ENCODE results near the gene RECQL5. TPM values are rescaled to one million over a fixed set of nuclear protein-coding genes. Genes with fewer than 3 reads are reported as not detected.

Gene RECQL5
- total RNA-seq, 1 donor from 2014 or later: 44.7 TPM

GRCh38 chr17:75611851-75612429 is 55.0 kb downstream of the RECQL5 start:
- no peaks in the 10 kb centered on the region for H3K36me3 Mint-ChIP-seq (ENCODE audit: unreplicated experiment)
- no peak for TF ChIP-seq CTCF (IDR thresholded peaks at IDR 0.05)
- peaks cover 3% of the 10 kb centered on the region for H3K4me1 Mint-ChIP-seq (ENCODE audit: unreplicated experiment)
- no peak for DNase-seq (ENCODE audit: extremely low spot score, unreplicated experiment)
- H3K9me3 Mint-ChIP-seq (ENCODE audit: unreplicated experiment): no peaks in the 10 kb centered on the region
- H3K4me3 Mint-ChIP-seq (ENCODE audit: unreplicated experiment): no peak overlapping the region
- H3K27ac Mint-ChIP-seq (ENCODE audit: unreplicated experiment): no peak overlapping the region
- H3K27me3 Mint-ChIP-seq (ENCODE audit: unreplicated experiment): no peaks in the 10 kb centered on the region

GRCh38 chr17:75610103-75610984 is 56.6 kb downstream of the RECQL5 start:
- Mint-ChIP-seq H3K4me3 (ENCODE audit: unreplicated experiment) (no peak overlapping the region), H3K36me3 (ENCODE audit: unreplicated experiment) (no peaks in the 10 kb centered on the region), H3K9me3 (ENCODE audit: unreplicated experiment) (no peaks in the 10 kb centered on the region), H3K4me1 (ENCODE audit: unreplicated experiment) (peaks cover 3% of the 10 kb centered on the region), H3K27me3 (ENCODE audit: unreplicated experiment) (no peaks in the 10 kb centered on the region), H3K27ac (ENCODE audit: unreplicated experiment) (no peak overlapping the region)
- no peak for TF ChIP-seq CTCF (IDR thresholded peaks at IDR 0.05)
- DNase-seq (ENCODE audit: extremely low spot score, unreplicated experiment): no peak

GRCh38 chr17:75607086-75607485 is 59.9 kb downstream of the RECQL5 start:
- Mint-ChIP-seq H3K27ac (ENCODE audit: unreplicated experiment) (no peak overlapping the region), H3K4me1 (ENCODE audit: unreplicated experiment) (peaks cover 4% of the 10 kb centered on the region), H3K9me3 (ENCODE audit: unreplicated experiment) (no peaks in the 10 kb centered on the region), H3K4me3 (ENCODE audit: unreplicated experiment) (no peak overlapping the region), H3K36me3 (ENCODE audit: unreplicated experiment) (no peaks in the 10 kb centered on the region), H3K27me3 (ENCODE audit: unreplicated experiment) (no peaks in the 10 kb centered on the region)
- DNase-seq (ENCODE audit: extremely low spot score, unreplicated experiment): no peak
- no peak for TF ChIP-seq CTCF (IDR thresholded peaks at IDR 0.05)

- Mint-ChIP-seq H3K27me3 (ENCODE audit: unreplicated experiment) (no peaks in the 10 kb centered on the region), H3K4me3 (ENCODE audit: unreplicated experiment) (no peak overlapping the region), H3K36me3 (ENCODE audit: unreplicated experiment) (no peaks in the 10 kb centered on the region), H3K4me1 (ENCODE audit: unreplicated experiment) (peaks cover 4% of the 10 kb centered on the region), H3K27ac (ENCODE audit: unreplicated experiment) (no peak overlapping the region), H3K9me3 (ENCODE audit: unreplicated experiment) (no peaks in the 10 kb centered on the region)
- DNase-seq (ENCODE audit: extremely low spot score, unreplicated experiment): no peak
- TF ChIP-seq CTCF (IDR thresholded peaks at IDR 0.05): no peak
These were observed 61.2 kb downstream of the RECQL5 start for GRCh38 chr17:75605790-75606189.

- no peaks in the 10 kb centered on the region for H3K36me3 Mint-ChIP-seq (ENCODE audit: unreplicated experiment)
- no peak overlapping the region for H3K27ac Mint-ChIP-seq (ENCODE audit: unreplicated experiment)
- no peak for TF ChIP-seq CTCF (IDR thresholded peaks at IDR 0.05)
- H3K27me3 Mint-ChIP-seq (ENCODE audit: unreplicated experiment): no peaks in the 10 kb centered on the region
- H3K4me1 Mint-ChIP-seq (ENCODE audit: unreplicated experiment): peaks cover 1% of the 10 kb centered on the region
- H3K4me3 Mint-ChIP-seq (ENCODE audit: unreplicated experiment): no peak overlapping the region
- DNase-seq (ENCODE audit: extremely low spot score, unreplicated experiment): no peak
- no peaks in the 10 kb centered on the region for H3K9me3 Mint-ChIP-seq (ENCODE audit: unreplicated experiment)
These were observed 62.8 kb downstream of the RECQL5 start for GRCh38 chr17:75604034-75604695.
